Measurements from ENCODE around the gene KRT26. TPM values are rescaled to one million over a fixed set of nuclear protein-coding genes. Genes with fewer than 3 reads are reported as not detected.

The KRT26 gene
- total and polyA plus RNA-seq, 8 donors: not detected

GRCh38 chr17:40794466-40794865 is 22.5 kb upstream of the KRT26 start:
- intact Hi-C loops (cut with DNase I; ENCODE audit: low total_unique reads): no loop called here
- Histone ChIP-seq H3K9me3 (no peaks in the 10 kb centered on the region), H3K4me1 (no peaks in the 10 kb centered on the region), H3K27me3 (peaks cover 0 to 46% (median 14%) of the 10 kb centered on the region in 3 donors), H3K4me3 (no peak overlapping the region), H3K27ac (no peak overlapping the region), H3K36me3 (no peaks in the 10 kb centered on the region)
- DNase-seq: no peak
- 36 to 59% (median 56%) methylated on average over 2 of the region's 2 CpGs for WGBS, 5 donors
- TF ChIP-seq CTCF (IDR thresholded peaks at IDR 0.05) (no peak), POLR2A (IDR thresholded peaks at IDR 0.05) (no peak), POLR2AphosphoS5 (IDR thresholded peaks at IDR 0.05) (no peak), EP300 (IDR thresholded peaks at IDR 0.05) (no peak)

GRCh38 chr17:40793832-40794231 is 21.8 kb upstream of the KRT26 start:
- Histone ChIP-seq H3K9me3 (no peaks in the 10 kb centered on the region), H3K4me3 (no peak overlapping the region), H3K27ac (no peak overlapping the region), H3K4me1 (no peaks in the 10 kb centered on the region), H3K27me3 (peaks cover 0 to 45% (median 12%) of the 10 kb centered on the region in 3 donors), H3K36me3 (no peaks in the 10 kb centered on the region)
- TF ChIP-seq EP300 (IDR thresholded peaks at IDR 0.05) (no peak), POLR2A (IDR thresholded peaks at IDR 0.05) (no peak), CTCF (IDR thresholded peaks at IDR 0.05) (no peak), POLR2AphosphoS5 (IDR thresholded peaks at IDR 0.05) (no peak)
- intact Hi-C loops (cut with DNase I; ENCODE audit: low total_unique reads): no loop called here
- DNase-seq: no peak
- WGBS, 5 donors: 60 to 74% (median 68%) methylated on average over 10 of the region's 10 CpGs

- peak in 1 of 2 donors; percentile 64 for DNase-seq
- H3K27me3 ChIP-seq: peaks cover 0 to 29% (median 8%) of the 10 kb centered on the region in 3 donors
- TF ChIP-seq POLR2A (IDR thresholded peaks at IDR 0.05) (no peak), POLR2AphosphoS5 (IDR thresholded peaks at IDR 0.05) (no peak), CTCF (IDR thresholded peaks at IDR 0.05) (peak in 4 of 7 experiments; percentile 34 to 64 (median 47)), EP300 (IDR thresholded peaks at IDR 0.05) (no peak)
- H3K27ac ChIP-seq: peak overlapping the region in 1 of 5 donors; percentile 5
- H3K4me1 ChIP-seq: no peaks in the 10 kb centered on the region
- H3K9me3 ChIP-seq: no peaks in the 10 kb centered on the region
- intact Hi-C loops (cut with DNase I; ENCODE audit: low total_unique reads): no loop called here
- WGBS, 5 donors: 26 to 32% (median 31%) methylated on average over 6 of the region's 6 CpGs
- no peaks in the 10 kb centered on the region for H3K36me3 ChIP-seq
- H3K4me3 ChIP-seq: no peak overlapping the region
Observed at GRCh38 chr17:40791787-40792436, 19.9 kb upstream of the KRT26 start.

GRCh38 chr17:40791111-40791510 is 19.1 kb upstream of the KRT26 start:
- WGBS, 5 donors: 68 to 100% (median 78%) methylated on average over 1 of the region's 1 CpG
- TF ChIP-seq EP300 (IDR thresholded peaks at IDR 0.05): no peak
- TF ChIP-seq CTCF (IDR thresholded peaks at IDR 0.05): no peak
- no peak for TF ChIP-seq POLR2AphosphoS5 (IDR thresholded peaks at IDR 0.05)
- TF ChIP-seq POLR2A (IDR thresholded peaks at IDR 0.05): no peak
- H3K4me3 ChIP-seq: no peak overlapping the region
- H3K27ac ChIP-seq: peak overlapping the region in 1 of 5 donors; percentile 5
- H3K9me3 ChIP-seq: no peaks in the 10 kb centered on the region
- peak in 1 of 2 donors; percentile 22 for DNase-seq
- no peaks in the 10 kb centered on the region for H3K4me1 ChIP-seq
- H3K36me3 ChIP-seq: no peaks in the 10 kb centered on the region
- intact Hi-C loops (cut with DNase I; ENCODE audit: low total_unique reads): no loop called here
- peaks cover 0 to 21% (median 6%) of the 10 kb centered on the region in 3 donors for H3K27me3 ChIP-seq

All from stomach (tissue), 9 donors.